ENCODE measurements around the gene GIMAP5. TPM values are rescaled to one million over a fixed set of nuclear protein-coding genes. Genes with fewer than 3 reads are reported as not detected.

The GIMAP5 gene
- total RNA-seq, 6 experiments from 2014 or later: 2.9 to 9.8 (median 8.0) TPM

GRCh38 chr7:150790416-150791075, 53.3 kb downstream of the GIMAP5 start:
- H3K4me3 ChIP-seq: no peak overlapping the region
- intact Hi-C loops (cut with DNase I): no loop called here
- DNase-seq: no peak
- H3K9me3 ChIP-seq: no peaks in the 10 kb centered on the region
- H3K27ac ChIP-seq: no peak overlapping the region
- no peak for ATAC-seq
- TF ChIP-seq, protein P1, sequence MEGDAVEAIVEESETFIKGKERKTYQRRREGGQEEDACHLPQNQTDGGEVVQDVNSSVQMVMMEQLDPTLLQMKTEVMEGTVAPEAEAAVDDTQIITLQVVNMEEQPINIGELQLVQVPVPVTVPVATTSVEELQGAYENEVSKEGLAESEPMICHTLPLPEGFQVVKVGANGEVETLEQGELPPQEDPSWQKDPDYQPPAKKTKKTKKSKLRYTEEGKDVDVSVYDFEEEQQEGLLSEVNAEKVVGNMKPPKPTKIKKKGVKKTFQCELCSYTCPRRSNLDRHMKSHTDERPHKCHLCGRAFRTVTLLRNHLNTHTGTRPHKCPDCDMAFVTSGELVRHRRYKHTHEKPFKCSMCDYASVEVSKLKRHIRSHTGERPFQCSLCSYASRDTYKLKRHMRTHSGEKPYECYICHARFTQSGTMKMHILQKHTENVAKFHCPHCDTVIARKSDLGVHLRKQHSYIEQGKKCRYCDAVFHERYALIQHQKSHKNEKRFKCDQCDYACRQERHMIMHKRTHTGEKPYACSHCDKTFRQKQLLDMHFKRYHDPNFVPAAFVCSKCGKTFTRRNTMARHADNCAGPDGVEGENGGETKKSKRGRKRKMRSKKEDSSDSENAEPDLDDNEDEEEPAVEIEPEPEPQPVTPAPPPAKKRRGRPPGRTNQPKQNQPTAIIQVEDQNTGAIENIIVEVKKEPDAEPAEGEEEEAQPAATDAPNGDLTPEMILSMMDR (IDR thresholded peaks at IDR 0.05): no peak
- no peak for TF ChIP-seq POLR2A (IDR thresholded peaks at IDR 0.05)
- no peaks in the 10 kb centered on the region for H3K27me3 ChIP-seq
- peaks cover 0 to 50% (median 23%) of the 10 kb centered on the region in 4 donors for H3K36me3 ChIP-seq
- H3K4me1 ChIP-seq: peaks cover 0 to 30% (median 12%) of the 10 kb centered on the region in 4 donors
- WGBS (ENCODE audit: insufficient coverage, low coverage, low lambda C conversion rate, missing lambda C conversion rate): 68% methylated on average over 5 of the region's 9 CpGs

DNA sequence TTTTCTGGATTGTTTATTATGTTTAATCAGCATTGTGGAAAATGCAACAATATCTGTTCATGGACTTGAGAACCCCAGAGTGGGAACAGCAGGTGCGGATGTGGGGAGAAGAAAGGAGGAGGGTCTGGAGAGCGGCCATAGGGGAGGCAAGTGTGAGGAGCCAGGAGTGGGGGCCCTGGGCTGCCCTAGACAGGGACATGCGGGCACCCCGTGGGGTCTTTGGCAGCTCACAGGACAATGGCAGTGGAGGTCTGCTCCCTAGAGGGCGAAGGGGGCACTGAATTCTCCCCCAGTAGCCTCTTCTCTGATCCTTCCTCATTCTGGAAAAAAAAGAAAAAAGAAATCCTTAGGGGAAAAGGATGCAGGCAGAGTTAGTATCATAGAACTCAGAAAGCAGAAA, 54.1 kb downstream of the GIMAP5 start:
- whole genome bisulfite sequencing (ENCODE audit: insufficient coverage, low coverage, low lambda C conversion rate, missing lambda C conversion rate): 89% methylated on average over 3 of the region's 5 CpGs
- Histone ChIP-seq H3K4me3 (no peak overlapping the region), H3K4me1 (peaks cover 0 to 29% (median 12%) of the 10 kb centered on the region in 4 donors), H3K27me3 (no peaks in the 10 kb centered on the region), H3K36me3 (peaks cover 0 to 58% (median 26%) of the 10 kb centered on the region in 4 donors), H3K9me3 (no peaks in the 10 kb centered on the region), H3K27ac (no peak overlapping the region)
- no peak for ATAC-seq
- no peak for TF ChIP-seq POLR2A (IDR thresholded peaks at IDR 0.05)
- TF ChIP-seq, protein P1 (IDR thresholded peaks at IDR 0.05): no peak
- intact Hi-C loops (cut with DNase I): no loop called here
- no peak for DNase-seq

DNA sequence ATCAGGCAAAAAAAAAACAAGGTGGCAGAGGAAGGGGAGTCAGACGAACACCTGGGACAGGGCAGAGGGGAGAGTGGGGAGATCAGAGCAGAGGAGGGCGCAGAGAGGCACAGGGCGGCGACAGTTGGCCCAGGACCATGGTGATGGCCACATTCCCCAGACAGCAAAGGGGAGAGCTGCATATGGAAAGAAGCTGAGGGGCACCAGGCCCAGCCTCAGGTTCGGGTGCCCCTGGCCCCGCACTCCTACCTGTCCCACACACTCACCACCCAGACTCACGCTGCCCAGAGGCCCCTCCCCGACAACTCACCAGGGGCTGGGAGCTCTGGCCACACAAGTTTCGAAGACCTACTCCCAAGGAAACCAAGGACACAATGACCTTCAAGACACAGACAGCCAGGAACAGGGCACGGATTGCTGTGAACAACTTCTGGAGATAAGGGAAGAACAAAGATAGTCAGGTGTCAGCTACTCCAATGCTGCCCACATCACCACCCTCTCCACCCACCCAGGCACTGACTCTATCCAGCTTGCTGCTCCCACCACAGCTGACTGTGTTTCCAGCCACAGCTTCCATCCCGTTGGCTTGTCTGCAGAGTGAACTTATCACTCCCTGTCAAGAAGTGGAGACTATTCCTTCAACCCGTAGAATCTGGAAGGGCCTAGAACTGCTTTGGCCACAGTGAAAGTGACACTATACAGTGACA, 54.7 kb downstream of the GIMAP5 start:
- DNase-seq (no peak), ATAC-seq (no peak)
- H3K27me3 ChIP-seq: no peaks in the 10 kb centered on the region
- no peak overlapping the region for H3K4me3 ChIP-seq
- no peak overlapping the region for H3K27ac ChIP-seq
- peaks cover 0 to 60% (median 26%) of the 10 kb centered on the region in 4 donors for H3K36me3 ChIP-seq
- H3K4me1 ChIP-seq: peaks cover 0 to 30% (median 12%) of the 10 kb centered on the region in 4 donors
- TF ChIP-seq, protein P1 (IDR thresholded peaks at IDR 0.05): no peak
- TF ChIP-seq POLR2A (IDR thresholded peaks at IDR 0.05): no peak
- H3K9me3 ChIP-seq: no peaks in the 10 kb centered on the region
- intact Hi-C loops (cut with DNase I): no loop called here
- WGBS (ENCODE audit: insufficient coverage, low coverage, low lambda C conversion rate, missing lambda C conversion rate): 72% methylated on average over 2 of the region's 12 CpGs

Other genes with a start within 250 kb of the GIMAP5 start
- gene GIMAP7, start 222.5 kb upstream of the GIMAP5 start, total RNA-seq: 1 to 10 TPM; 2.6 to 9.1 (median 6.0) TPM
- gene GIMAP4, start 170.0 kb upstream of the GIMAP5 start, total RNA-seq: 10 to 100 TPM in 5 of 6 experiments, 1 to 10 TPM in 1; 7.2 to 19.4 (median 12.3) TPM
- 10 to 100 TPM in 1 of 6 experiments, 1 to 10 TPM in 5; 4.7 to 10.2 (median 8.4) TPM for gene GIMAP6, start 105.0 kb upstream of the GIMAP5 start, total RNA-seq
- gene GIMAP2, start 51.7 kb upstream of the GIMAP5 start, total RNA-seq: 1 to 10 TPM; 4.8 to 7.4 (median 5.7) TPM
- 1 to 10 TPM in 5 of 6 experiments, under 1 TPM in 1; 0.73 to 2.4 (median 1.8) TPM for gene GIMAP1, start 20.8 kb upstream of the GIMAP5 start, total RNA-seq
- 1,000 to 10,000 TPM in 1 of 6 experiments, 100 to 1,000 TPM in 5; 711 to 1,315 (median 795) TPM for gene TMEM176B, start 62.9 kb downstream of the GIMAP5 start, total RNA-seq
- 1,000 to 10,000 TPM in 1 of 6 experiments, 100 to 1,000 TPM in 5; 441 to 1,033 (median 702) TPM for gene TMEM176A, start 63.4 kb downstream of the GIMAP5 start, total RNA-seq
- gene AOC1, start 115.1 kb downstream of the GIMAP5 start, total RNA-seq: 10 to 100 TPM in 1 of 6 experiments, 1 to 10 TPM in 2, not detected in 3; 2.2 to 17.5 (median 9.4) TPM
- under 1 TPM in 5 of 6 experiments, not detected in 1; 0.11 to 0.69 (median 0.18) TPM for gene KCNH2, start 240.9 kb downstream of the GIMAP5 start, total RNA-seq

Measured in right lobe of liver (tissue), 6 donors.